PFSK-1 (cell line): ENCODE data around the gene TMEM200A.

Experiments
- POLR2AphosphoS5 ChIP-seq: IDR thresholded peaks from 2 replicates; pipeline ENCODE4 v1.6.1; 2012; ENCODE audit warnings: low read depth, mild to moderate bottlenecking, control low read depth, low read length, moderate library complexity
- SIN3A ChIP-seq: IDR thresholded peaks from 2 replicates; pipeline ENCODE4 v1.6.1; 2012; ENCODE audit warnings: mild to moderate bottlenecking, low read length, moderate library complexity, borderline replicate concordance; ENCODE audit not compliant: insufficient read depth
- TAF1 ChIP-seq: IDR thresholded peaks from 2 replicates; pipeline ENCODE4 v1.6.1; 2012; ENCODE audit warnings: low read length, control low read depth, borderline replicate concordance; ENCODE audit not compliant: insufficient read depth

DNA sequence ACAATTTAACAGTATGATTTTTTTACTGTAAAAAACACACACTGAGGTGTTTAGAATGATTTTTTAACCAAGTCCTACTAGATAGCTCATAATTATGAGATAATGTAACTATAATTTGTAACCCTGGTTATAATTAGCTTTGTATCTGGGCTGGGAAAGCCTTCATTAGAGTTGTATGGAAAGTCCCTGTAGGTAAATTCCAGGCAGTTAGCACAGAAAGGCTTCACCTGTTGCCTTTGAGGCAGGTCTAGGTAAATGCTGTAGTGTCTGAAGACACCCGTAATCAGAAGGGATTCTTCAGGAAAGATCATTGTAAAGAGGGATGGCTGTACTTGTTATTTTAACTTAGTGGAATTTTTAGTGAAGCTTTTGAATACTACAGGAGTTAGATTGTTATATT is 1.9 kb downstream of the TMEM200A start:
- no peak for TF ChIP-seq SIN3A
- TF ChIP-seq TAF1, result no peak
- TF ChIP-seq POLR2AphosphoS5, result no peak
